ENCODE results near the gene TGFB2. TPM values are rescaled to one million over a fixed set of nuclear protein-coding genes. Genes with fewer than 3 reads are reported as not detected.
A peak's percentile ranks its signal among the peaks of the same experiment; 100 is the strongest.

TGFB2 gene
- total and polyA plus RNA-seq, 2 experiments from 2014 or later, result 13.6 to 17.1 TPM

DNA sequence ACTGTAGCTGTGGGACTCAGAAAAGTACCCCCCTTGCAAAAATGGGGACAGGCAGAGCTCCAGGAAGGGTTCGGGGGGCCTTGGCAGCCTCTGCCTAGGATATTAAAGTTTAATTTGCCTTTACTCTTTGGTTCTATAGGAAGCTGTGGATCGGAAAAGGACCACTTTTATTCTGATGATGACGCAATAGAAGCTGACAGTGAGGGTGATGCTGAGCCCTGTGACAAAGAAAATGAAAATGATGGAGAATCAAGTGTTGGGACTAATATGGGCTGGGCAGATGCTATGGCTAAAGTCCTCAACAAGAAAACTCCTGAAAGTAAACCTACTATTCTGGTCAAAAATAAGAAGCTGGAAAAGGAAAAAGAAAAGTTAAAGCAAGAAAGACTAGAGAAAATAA, 43.0 kb upstream of the TGFB2 start:
- WGBS (ENCODE audit: low lambda C conversion rate, missing lambda C conversion rate), result 77% methylated on average over 3 of the region's 3 CpGs
- H3K4me2 ChIP-seq, result peak overlapping the region; percentile 21
- no peaks in the 10 kb centered on the region for H3K9me3 ChIP-seq (ENCODE audit: low read depth)
- no peak for DNase-seq (ENCODE audit: low spot score)
- no peak overlapping the region for H3K27ac ChIP-seq
- no peak for TF ChIP-seq EZH2phosphoT487 (IDR thresholded peaks at IDR 0.05; ENCODE audit: low read depth, severe bottlenecking, unreplicated experiment)
- no peak for TF ChIP-seq EZH2 (IDR thresholded peaks at IDR 0.05; ENCODE audit: borderline replicate concordance)
- TF ChIP-seq, protein P1, sequence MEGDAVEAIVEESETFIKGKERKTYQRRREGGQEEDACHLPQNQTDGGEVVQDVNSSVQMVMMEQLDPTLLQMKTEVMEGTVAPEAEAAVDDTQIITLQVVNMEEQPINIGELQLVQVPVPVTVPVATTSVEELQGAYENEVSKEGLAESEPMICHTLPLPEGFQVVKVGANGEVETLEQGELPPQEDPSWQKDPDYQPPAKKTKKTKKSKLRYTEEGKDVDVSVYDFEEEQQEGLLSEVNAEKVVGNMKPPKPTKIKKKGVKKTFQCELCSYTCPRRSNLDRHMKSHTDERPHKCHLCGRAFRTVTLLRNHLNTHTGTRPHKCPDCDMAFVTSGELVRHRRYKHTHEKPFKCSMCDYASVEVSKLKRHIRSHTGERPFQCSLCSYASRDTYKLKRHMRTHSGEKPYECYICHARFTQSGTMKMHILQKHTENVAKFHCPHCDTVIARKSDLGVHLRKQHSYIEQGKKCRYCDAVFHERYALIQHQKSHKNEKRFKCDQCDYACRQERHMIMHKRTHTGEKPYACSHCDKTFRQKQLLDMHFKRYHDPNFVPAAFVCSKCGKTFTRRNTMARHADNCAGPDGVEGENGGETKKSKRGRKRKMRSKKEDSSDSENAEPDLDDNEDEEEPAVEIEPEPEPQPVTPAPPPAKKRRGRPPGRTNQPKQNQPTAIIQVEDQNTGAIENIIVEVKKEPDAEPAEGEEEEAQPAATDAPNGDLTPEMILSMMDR (IDR thresholded peaks at IDR 0.05; ENCODE audit: poor library complexity), result no peak
- H3K36me3 ChIP-seq (replicated peaks; ENCODE audit: insufficient read depth, low read depth), result no peaks in the 10 kb centered on the region
- H2AFZ ChIP-seq, result no peak overlapping the region
- no peaks in the 10 kb centered on the region for H4K20me1 ChIP-seq (ENCODE audit: insufficient read depth, poor library complexity, severe bottlenecking)
- H3K27me3 ChIP-seq, result no peaks in the 10 kb centered on the region
- peaks cover 20% of the 10 kb centered on the region for H3K79me2 ChIP-seq
- H3K4me3 ChIP-seq, result no peak overlapping the region
- H3K4me1 ChIP-seq (ENCODE audit: insufficient read depth), result no peaks in the 10 kb centered on the region
- no peaks in the 10 kb centered on the region for H3K9me2 ChIP-seq (replicated peaks; ENCODE audit: insufficient read depth)

DNA sequence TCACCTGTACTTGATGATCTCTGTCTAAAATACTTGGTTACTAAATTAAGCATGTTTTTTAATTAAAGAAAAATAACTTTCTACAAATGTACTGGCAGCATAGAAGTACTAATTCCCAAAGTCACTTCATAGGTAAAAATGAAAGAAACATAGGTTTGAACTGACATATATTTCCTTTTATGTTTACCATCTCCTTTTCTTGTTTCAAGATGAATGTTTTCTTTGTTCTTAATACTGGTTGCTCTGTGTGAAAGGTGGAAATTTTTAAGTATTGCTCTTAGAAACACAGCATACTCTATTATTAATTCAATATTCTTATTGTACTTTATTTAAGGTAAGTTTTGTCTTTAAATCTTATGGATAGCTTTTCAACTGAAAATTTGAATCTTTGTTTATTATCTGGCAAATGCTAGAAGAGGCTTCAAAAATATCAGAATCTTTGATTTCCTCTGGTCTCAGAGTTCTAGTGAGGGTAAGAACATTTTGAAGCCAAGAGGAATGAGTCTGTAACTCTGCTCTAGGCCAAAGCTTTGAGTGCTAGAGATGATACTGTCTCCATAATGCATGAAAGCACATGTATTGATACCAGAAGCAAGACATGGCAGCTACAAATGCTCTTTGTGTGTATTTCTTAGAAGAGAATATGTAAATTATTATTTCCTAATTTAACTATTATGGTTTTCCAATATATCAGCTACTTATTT, 41.8 kb upstream of the TGFB2 start:
- no peak overlapping the region for H3K27ac ChIP-seq
- no peaks in the 10 kb centered on the region for H3K9me3 ChIP-seq (ENCODE audit: low read depth)
- H3K9me2 ChIP-seq (replicated peaks; ENCODE audit: insufficient read depth), result no peaks in the 10 kb centered on the region
- peak overlapping the region; percentile 21 for H3K4me2 ChIP-seq
- H4K20me1 ChIP-seq (ENCODE audit: insufficient read depth, poor library complexity, severe bottlenecking), result no peaks in the 10 kb centered on the region
- H2AFZ ChIP-seq, result no peak overlapping the region
- H3K4me1 ChIP-seq (ENCODE audit: insufficient read depth), result no peaks in the 10 kb centered on the region
- H3K36me3 ChIP-seq (replicated peaks; ENCODE audit: insufficient read depth, low read depth), result no peaks in the 10 kb centered on the region
- no peak overlapping the region for H3K4me3 ChIP-seq
- no peaks in the 10 kb centered on the region for H3K27me3 ChIP-seq
- no peak for TF ChIP-seq EZH2 (IDR thresholded peaks at IDR 0.05; ENCODE audit: borderline replicate concordance)
- no peak for TF ChIP-seq EZH2phosphoT487 (IDR thresholded peaks at IDR 0.05; ENCODE audit: low read depth, severe bottlenecking, unreplicated experiment)
- TF ChIP-seq, protein P1 (IDR thresholded peaks at IDR 0.05; ENCODE audit: poor library complexity), result no peak
- DNase-seq (ENCODE audit: low spot score), result no peak
- peaks cover 20% of the 10 kb centered on the region for H3K79me2 ChIP-seq

DNA sequence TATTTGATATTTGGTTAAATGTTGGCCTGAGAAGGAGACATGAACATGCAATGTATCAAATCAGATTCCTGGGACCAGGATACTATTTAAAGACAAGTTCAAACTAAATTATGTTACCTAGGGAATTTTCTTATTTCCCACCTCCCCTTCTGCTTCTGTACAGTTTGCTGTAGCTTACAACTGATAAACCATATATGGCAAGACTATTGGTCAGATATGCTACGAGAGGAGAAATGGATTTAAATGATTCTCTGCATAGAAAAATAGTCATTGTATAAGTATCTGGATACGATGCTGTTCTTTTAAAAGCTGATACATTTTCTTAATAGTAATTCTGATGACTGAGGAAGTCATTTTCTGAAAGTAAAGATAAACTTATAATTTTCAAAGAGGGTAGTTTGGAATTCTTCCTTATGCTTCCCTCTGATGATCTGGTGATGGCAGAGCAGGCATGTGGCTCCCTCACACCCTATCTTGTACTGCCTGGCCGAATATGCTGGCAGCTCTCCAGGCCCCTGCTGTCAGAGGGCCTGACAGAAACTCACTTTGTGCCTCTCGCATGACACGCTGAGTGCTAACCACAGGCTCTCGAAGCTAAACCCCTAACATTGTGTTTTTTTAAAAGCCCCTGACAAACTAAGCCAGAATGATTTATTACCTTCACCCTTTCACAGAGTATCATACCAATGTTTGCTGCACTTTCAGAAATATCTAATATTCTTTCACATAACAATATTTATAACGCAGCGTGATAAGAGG, 40.7 kb upstream of the TGFB2 start:
- no peak overlapping the region for H3K27ac ChIP-seq
- H3K9me3 ChIP-seq (ENCODE audit: low read depth), result no peaks in the 10 kb centered on the region
- no peaks in the 10 kb centered on the region for H3K27me3 ChIP-seq
- H2AFZ ChIP-seq, result no peak overlapping the region
- WGBS (ENCODE audit: low lambda C conversion rate, missing lambda C conversion rate), result 51% methylated on average over 8 of the region's 8 CpGs
- no peaks in the 10 kb centered on the region for H3K9me2 ChIP-seq (replicated peaks; ENCODE audit: insufficient read depth)
- H3K4me2 ChIP-seq, result peak overlapping the region; percentile 16
- no peaks in the 10 kb centered on the region for H3K4me1 ChIP-seq (ENCODE audit: insufficient read depth)
- no peaks in the 10 kb centered on the region for H3K36me3 ChIP-seq (replicated peaks; ENCODE audit: insufficient read depth, low read depth)
- no peak for DNase-seq (ENCODE audit: low spot score)
- no peaks in the 10 kb centered on the region for H4K20me1 ChIP-seq (ENCODE audit: insufficient read depth, poor library complexity, severe bottlenecking)
- TF ChIP-seq, protein P1 (IDR thresholded peaks at IDR 0.05; ENCODE audit: poor library complexity), result no peak
- no peak for TF ChIP-seq EZH2phosphoT487 (IDR thresholded peaks at IDR 0.05; ENCODE audit: low read depth, severe bottlenecking, unreplicated experiment)
- no peak for TF ChIP-seq EZH2 (IDR thresholded peaks at IDR 0.05; ENCODE audit: borderline replicate concordance)
- H3K79me2 ChIP-seq, result peaks cover 17% of the 10 kb centered on the region
- no peak overlapping the region for H3K4me3 ChIP-seq
